GM19397 (cell line): ENCODE results near the gene NTF4.
"Not testable (repeated sequence)": the region's sequence is repeated elsewhere in the genome, so short reads cannot be mapped to it uniquely, and the experiment has no call there.

Source experiments
- ATAC-seq: cut with Tn5 transposase; IDR thresholded peaks from one replicate; pipeline ENCODE4 v1.9.1; 2021; ENCODE audit warnings: mild to moderate bottlenecking, moderate library complexity; ENCODE audit not compliant: unreplicated experiment

Gene NTF4

DNA sequence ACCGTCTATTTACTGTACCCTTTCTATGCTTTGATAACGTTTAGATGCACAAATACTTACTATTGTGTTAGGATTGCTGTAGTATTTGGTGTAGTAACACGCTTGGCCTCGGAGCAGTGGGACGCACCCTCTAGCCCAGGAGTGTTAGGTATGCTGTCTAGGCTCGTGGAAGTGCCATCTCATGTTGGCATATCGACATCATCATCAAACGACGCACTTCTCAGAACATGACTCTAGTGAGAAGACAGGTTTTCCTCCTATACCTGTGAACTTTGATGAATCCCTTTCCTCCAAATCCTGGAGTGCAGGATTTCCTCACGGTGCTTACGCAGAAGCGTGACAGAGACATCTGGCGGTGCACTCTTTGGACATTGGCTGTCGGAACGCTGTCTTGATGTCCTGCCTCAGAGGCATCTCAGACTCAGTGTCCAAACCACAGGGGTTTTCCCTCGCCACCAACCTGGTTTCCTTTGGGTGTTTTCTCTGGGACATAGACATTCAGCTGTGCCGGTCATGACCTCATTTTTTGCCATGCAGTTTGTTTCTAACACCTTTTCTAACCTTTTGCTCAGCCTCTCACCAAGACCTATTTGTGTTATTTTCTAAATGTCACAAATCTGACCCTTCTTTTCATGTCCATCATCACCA is 26.9 kb upstream of the NTF4 start:
- ATAC-seq = no peak

DNA sequence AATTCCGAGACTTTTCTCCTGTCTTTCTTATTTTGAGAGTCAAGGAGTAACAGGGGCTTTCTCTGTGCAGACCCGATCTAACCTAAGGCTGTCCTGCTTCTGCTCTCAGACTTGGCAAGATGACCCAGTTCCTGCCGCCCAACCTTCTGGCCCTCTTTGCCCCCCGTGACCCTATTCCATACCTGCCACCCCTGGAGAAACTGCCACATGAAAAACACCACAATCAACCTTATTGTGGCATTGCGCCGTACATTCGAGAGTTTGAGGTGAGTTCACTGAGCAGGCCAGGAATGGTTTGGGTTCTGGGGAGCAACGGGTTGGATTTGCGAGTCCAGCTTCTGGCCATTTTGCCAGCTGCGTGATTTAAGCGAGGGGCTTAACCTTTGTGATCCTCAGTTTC is 21.7 kb upstream of the NTF4 start:
- ATAC-seq = no peak

DNA sequence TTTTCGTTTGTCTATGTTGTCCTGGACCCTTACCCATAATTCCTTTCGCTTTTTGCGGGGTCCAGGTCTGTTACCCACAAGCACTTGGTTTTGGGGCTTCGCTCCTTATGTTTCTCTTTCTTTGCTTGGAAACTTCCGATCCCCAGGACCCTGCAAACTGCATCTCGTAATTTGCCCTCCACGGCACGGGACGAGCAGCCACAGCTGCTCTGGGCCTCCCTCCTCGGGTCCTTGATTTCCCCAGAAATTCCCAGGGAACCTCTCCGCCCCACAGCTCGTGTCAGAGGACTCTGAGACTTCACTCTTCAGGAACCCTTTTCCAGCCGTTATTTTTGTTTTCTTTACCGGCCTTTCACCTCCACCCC is 21.2 kb upstream of the NTF4 start:
- no peak for ATAC-seq

DNA sequence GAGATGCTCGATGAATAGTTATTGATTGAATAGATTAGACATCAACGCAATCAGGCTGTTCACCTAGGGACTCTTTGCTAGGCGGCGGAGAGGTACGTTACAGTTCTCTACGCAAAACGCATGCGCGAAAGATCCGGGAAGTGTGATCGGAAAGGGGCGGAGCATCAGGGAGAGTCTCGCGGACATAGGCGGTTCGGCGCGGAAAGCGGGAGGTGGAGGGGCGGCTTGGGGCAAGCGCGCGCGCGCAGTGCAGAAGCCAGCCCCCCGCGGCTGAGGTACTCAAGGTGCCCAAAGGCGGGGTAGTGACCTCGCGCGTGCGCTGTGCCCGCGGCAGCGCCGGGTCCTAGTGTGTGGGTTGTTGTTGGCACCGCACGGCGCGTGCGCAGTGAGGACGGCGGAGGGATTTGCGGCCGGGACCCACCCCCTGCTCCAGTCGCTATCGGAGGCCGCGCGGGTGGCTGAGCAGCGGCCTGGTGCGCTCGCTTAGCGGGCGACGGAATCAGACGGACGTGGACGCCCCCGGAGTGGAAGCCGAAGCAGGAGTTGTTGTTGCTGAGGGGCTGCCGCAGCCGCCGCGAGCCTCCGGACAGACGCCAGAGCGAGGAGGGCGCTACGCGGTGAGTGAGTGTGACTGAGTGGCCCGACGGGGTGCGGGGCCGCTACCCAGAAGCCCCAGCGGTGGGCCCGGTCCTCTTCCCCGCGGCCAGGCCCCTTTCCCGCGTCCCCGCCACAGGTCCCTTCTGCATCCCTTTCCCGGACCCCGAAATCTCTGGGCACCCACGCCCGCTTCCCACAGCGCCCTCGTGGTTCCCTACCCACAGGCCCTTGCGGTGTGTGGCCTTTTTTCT is 20.6 kb upstream of the NTF4 start, which contains the start of gene SNRNP70:
TSS of gene SNRNP70 (plus strand) at position 432 of the 848 bp plus-strand sequence. CDS start 964 bp downstream, outside the sequence.
- ATAC-seq = peak; percentile 90

DNA sequence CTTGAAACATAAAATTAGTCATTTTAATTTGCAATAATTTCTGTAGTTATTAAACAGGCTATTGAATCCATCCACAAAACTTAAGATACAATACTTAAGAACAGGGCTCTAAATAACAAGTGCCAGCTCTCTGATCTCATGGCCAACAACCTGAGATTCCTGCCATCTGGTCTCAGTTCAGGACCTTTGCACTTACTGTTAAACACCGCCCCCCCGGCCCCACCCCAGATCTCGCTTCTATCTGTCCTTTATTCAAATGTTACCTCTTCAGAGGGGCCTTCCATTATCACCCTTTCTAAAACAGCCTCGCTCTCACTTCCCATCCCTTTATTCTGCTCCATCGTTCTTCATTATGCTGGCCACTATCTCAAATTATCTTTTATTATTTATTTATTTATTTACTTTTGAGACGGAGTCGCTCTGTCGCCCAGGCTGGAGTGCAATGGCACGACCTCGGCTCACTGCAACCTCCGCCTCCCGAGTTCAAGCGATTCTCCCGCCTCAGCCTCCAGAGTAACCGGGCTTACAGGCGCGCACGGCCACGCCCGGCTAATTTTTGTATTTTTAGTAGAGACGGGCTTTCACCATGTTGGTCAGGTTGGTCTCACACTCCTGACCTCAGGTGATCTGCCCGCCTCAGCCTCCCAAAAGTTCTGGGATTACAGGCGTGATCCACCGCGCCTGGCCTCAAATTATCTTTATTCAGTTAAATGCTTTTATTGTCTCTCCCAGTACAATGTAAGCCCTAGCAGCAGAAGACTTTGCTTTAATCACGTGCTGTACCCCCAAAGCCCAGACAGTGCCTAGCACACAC is 19.8 kb upstream of the NTF4 start:
- ATAC-seq = no peak

DNA sequence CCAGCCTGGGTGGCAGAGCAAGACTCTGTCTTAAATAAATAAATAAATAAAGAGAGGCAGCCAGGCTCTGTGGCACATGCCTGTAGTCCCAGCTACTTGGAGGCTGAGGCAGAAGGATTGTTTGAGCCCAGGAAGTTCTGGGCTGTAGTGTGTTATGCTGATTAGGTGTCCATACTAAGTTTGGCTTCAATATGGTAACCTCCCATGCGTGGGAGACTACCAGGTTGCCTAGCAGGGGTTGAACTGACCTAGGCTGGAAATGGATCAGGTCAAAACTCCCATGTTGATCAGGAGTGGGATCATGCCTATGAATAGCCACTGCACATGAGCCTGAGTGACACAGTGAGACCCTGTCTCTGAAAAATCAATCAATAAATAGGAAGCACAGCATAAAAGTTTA is 16.7 kb upstream of the NTF4 start:
- ATAC-seq = no peak

DNA sequence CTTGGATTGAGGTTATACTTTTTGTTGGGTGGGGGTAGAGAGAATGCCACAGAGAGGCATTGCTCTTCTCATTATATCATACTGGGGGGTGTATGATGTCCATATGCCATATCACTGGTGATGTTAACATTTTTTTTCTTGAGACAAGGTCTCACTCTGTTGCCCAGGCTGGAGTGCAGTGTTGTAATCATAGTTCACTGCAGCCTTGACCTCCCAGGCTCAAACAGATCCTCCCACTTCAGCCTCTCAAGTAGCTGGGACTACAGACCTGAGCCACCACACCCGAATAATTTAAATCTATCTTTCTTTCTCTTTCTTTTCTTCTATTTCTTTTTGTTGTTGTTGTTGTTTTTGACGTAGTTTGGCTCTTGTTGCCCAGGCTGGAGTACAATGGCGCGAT is 15.8 kb upstream of the NTF4 start:
- ATAC-seq = no peak

DNA sequence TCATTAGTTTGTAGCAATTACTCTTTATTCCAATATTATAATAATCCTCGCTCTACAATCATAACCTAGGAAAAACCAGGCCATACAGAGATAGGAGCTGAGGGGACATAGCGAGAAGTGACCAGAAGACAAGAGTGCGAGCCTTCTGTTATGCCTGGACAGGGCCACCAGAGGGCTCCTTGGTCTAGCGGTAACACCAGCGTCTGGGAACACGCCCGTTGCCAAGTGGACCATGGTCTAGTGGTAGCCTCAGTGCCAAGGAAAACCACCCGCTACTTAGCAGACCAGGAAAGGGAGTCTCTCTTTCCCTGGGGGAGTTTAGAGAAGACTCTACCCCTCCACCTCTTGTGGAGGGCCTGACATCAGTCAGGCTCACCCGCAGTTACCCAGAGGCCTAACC is 10.3 kb upstream of the NTF4 start:
- ATAC-seq = not testable (repeated sequence)

DNA sequence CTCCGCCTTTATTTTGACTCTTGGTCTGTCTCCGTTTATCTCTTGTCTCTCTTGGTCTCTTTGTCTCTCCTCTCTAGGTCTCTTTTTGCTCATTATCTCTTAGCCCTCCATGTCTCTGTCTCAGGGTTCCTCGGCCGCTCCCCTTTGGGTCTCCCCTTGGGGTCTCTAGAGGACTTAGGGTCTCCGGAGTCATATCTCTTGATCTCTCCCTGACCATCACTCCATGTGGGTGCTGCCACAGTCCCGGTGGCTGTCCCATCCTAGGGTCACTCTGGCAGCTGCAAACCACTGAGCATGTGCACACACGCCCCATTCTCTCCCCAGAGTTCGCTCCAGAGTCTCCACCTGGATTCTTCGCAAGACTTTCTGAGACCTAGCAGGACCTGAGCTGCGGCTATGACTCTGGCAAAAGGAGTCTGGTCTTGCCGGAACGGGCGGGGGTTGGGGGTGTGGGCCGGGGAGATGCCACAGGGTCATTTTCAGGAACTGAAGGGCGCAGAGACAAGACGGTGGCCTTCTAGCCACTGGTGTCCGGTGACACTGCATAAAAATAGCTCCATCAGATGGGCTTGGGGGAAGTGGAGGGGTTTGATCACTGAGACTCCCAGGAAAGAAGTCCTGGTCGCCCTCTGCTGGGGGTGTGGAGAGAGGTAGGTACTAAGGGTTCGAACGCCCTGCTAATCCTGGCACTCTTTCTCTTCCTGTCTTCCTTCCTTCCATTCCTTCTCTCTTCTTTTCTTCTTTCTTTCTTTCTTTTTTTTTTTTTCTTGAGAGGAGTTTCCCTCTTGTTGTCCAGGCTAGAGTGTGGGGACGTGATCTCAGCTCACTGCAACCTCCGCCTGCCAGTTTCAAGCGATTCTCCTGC is 9.1 kb upstream of the NTF4 start:
- no peak for ATAC-seq

DNA sequence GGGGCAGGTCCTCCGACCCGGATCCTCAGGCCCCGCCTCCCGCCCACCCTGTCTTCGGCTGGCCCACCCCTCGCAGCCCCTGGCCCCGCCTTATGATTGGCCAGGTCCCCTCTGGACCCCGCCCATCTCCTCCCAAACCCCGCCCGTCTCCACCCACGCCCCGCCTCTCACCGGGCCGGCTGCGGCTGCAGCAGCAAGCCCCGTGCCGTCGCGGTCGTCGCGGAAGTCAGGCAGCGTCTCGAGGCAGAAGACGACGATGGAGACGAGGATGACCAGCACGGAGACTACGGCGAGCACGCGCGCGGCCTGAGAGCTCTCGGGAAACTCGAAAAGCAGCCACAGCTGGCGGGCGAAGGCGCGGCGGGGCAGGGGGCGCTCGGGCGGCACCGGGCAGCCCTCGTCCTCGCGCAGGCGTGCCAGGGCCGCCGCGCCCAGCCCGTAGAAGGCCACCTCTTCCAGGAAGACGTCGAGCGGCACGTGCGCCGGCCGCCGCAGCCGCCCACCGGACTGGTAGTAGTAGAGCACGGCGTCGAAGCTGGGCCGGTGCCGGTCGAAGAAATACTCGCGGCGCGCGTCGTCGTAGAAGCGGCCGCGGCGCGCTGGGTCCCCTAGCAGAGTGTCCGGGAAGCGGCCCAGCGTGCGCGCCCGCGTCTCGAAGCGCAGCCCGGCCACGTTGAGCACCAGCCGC is 7.4 kb upstream of the NTF4 start:
- ATAC-seq = no peak

DNA sequence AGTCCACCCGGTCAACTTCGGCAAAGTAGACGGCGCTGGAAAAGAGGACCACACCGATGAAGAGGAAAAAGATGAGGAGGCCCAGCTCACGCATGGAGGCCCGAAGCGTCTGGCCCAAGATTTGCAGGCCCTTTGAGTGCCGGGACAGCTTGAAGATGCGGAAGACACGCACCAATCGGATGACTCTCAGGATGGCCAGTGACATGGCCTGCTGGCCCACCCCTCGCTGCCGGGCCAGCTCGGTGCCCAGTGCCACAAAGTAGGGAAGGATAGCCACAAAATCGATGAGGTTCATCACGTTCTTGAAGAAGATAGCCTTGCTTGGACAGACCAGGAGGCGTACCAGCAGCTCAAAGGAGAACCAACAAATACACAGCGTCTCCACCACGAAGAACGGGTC is 5.8 kb upstream of the NTF4 start:
- no peak for ATAC-seq

DNA sequence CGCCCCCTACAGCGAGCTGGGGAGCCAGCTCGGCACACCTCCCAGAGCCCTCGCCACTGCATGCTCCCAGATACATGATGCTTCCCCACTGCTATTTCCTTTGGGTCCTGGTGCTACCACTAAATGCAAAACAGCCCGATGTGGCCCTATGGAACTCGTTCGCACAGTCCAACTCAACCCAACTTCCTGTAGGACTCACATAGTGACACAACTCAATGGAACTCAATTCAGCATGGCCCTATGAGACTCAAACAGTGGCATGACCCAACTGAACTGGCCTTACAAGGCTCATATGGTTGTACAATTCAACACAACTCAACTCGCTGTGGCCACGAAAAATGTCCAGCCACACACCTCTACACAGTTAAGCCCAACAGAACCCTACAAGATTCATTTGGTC is 4.4 kb upstream of the NTF4 start:
- ATAC-seq = no peak

DNA sequence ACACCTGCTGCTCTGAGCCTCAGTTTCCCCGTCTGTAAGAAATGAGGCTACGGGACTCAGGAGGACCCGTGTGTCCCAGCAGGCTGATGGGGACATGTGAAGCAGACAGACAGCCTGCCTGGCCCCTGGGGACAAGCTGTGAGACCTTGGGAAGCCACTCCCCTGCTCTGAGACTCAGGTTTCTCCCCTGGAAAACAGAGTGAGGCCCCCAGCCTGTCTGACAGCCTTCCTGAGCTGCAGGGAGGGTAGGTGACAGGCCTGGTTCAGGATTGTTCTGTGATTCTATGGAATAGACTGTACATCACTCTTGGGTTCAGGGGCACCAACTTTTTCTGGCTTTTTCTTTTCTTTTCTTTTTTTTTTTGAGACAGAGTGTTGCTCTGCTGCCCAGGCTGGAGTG is 2.9 kb upstream of the NTF4 start:
- no peak for ATAC-seq

DNA sequence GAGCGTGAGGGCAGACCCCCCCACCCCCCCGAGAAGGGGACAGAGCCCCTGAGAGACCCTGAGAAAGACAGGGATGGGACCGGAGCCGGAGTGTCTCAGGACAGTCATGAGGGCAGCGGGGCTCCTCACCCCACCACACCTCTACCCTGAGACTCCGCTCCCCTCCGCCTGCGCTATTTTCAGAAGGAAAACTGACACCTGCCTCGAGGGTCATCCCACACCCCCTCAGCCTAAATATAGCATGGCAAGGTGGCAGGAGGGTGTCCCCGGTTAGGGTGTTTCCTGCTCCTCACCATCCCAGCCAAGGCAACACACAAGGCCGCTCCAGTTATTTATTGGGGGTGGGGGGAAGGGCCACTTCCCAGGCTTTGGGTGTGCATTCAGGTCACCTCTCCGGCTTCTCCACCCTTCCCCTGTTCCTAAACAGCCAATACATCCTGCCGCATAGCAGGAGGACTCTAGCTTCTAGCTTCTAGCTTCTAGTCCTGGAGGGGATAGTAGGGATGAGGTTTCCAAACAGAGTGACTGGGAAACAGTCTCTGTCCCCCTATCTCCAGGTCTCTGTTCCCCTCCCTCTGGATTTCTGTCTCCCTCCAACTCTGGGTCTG is 1.4 kb upstream of the NTF4 start:
- no peak for ATAC-seq

DNA sequence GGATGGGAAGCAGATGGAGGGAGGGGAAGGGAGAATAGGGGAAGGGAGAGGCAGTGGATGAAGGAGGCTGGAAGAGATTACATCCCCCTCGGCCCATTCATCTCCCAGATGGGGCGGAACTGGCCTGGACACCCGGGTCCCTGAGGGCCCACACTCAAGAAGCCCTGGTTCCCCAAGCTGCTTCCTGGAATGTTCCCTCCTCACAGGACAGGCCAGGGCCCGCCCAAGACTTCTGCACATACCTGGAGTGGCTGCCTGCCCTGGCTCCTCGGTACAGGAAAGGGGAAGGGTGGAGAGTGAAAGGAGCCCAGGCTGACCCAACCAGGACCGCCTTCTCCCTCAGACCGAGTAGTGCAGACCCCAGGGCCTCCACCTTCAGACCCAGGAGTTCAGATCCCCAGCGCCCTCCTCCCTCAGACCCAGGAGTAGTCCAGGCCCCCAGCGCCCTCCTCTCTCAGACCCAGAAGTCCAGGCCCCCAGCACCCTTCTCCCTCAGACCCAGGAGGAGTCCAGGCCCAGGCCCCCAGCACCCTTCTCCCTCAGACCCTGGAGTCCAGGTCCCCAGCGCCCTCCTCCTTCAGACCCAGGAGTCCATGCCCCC is 489 bp downstream of the NTF4 start:
- no peak for ATAC-seq

DNA sequence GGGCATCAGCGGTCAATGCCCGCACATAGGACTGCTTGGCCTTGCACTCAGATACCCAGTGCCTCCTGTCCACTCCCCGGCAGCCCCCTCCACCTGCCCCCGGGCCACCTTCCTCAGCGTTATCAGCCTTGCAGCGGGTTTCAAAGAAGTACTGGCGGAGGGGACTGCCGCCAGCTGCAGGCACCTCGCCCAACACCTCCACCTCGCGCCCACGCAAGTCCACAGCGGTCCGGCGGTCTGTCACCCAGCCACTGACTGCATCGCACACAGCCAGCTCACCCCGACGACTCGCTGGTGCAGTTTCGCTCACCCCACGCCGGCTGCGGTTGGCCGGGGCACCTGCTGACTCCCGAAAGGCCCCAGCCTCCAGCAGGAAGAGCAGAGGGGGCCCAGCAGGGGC is 3.2 kb downstream of the NTF4 start:
- ATAC-seq = no peak

DNA sequence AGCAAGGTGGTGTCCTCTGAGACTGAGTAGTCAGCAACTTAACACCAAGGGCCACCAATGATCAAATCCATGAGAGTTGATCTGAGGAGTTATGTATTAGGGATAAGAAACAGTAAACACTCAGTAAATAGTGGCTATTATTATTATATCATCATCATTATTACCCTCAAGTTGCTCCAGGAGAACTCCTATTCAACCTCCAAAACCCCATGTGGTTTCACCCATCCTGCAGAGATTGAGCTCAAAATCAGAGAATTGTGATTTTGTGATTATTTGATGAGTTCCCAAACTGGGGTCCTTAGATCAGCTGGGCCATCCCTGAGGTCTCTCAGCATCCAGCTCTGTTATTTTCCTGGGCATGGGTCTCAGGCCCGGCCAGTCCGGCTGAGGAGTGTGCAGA is 3.6 kb downstream of the NTF4 start:
- no peak for ATAC-seq

DNA sequence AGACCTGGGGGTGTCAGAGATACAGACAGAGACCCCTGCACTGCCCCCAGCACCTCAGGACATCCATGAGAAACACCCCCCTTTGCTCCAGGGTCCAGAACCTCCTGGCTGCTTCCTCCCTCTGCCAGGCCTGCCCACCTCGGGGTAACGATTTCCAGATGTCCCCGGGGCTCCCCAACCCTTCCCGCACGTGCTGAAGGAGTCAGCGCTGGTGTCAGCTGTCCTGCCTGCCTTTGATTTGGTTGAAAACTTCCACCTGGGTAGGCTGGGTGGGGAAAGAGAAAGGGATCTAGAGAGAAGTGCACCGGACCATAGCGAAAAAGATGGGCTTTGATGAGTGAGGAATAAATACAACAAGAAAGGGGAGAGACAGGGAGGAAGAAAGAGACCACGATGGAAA is 5.6 kb downstream of the NTF4 start:
- no peak for ATAC-seq

DNA sequence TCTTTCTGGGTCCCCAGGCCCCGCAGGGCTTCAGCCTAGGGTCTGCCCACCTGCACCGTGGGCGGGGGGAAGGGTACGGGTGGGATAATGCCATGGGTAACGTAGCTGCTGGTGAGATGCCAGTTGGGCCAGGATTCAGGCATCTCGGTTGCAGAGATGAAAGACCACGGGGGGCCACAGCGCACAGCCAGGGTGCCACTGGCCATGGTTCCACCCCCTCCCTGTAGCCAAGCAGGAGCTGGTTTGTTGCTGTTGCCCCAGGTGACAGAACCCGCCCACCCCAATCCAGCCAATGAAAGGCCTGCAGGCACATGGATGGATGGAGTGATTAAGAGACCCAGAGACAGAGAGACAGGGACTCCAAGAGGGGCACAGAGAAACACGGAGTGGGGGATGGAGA is 6.1 kb downstream of the NTF4 start:
- no peak for ATAC-seq
